SK-N-SH (cell line): ENCODE data around the gene MRPL49.

Source experiments
- CHD2 ChIP-seq: fragments of 150-350 bp; IDR thresholded peaks from 2 replicates; pipeline ENCODE4 v1.6.1; 2018; ENCODE audit warnings: low read length; ENCODE audit not compliant: partially characterized antibody
- CTCF ChIP-seq: fragments of 200-600 bp; sonication (generic); IDR thresholded peaks from 2 replicates; pipeline ENCODE4 v1.6.1; 2017; ENCODE audit warnings: antibody characterized with exemption, mild to moderate bottlenecking, moderate library complexity
- EP300 ChIP-seq, 2 experiments: IDR thresholded peaks; 2 replicates each; pipeline versions ENCODE4 v1.4.0 to v1.6.1; 2012; ENCODE audit warnings: borderline replicate concordance in 1 of 2, low read depth in 1 of 2, low read length in 1 of 2
- FOXM1 ChIP-seq: IDR thresholded peaks from 2 replicates; pipeline ENCODE4 v1.4.0; 2012; ENCODE audit warnings: low read depth, mild to moderate bottlenecking
- POLR2AphosphoS5 ChIP-seq: IDR thresholded peaks from 2 replicates; pipeline ENCODE4 v1.6.1; 2012; ENCODE audit warnings: low read depth, low read length
- REST ChIP-seq: IDR thresholded peaks from 2 replicates; pipeline ENCODE4 v1.6.1; 2012; ENCODE audit warnings: mild to moderate bottlenecking, low read depth, low read length, moderate library complexity
- RFX5 ChIP-seq: IDR thresholded peaks from 2 replicates; pipeline ENCODE4 v1.6.1; 2012; ENCODE audit warnings: mild to moderate bottlenecking, improper control_type of control experiment, low read length

GRCh38 chr11:65108469-65109123, 13.5 kb upstream of the MRPL49 start:
- TF ChIP-seq REST (no peak), CTCF (no peak), RFX5 (no peak), POLR2AphosphoS5 (no peak), EP300 (IDR thresholded peaks at IDR 0.05; ENCODE audit: borderline replicate concordance in 1 of 2, low read depth in 1 of 2, low read length in 1 of 2) (no peak), CHD2 (no peak), FOXM1 (no peak)
